ENCODE results near the gene MICAL2.
A peak's percentile ranks its signal among the peaks of the same experiment; 100 is the strongest.

Gene MICAL2

GRCh38 chr11:12235553-12235946 is 125.2 kb downstream of the MICAL2 start:
- peak in 1 of 3 experiments; percentile 43 for DNase-seq

- DNase-seq: peak; percentile 50 to 78 (median 77)
Observed at GRCh38 chr11:12235947-12236743, 125.8 kb downstream of the MICAL2 start.

- DNase-seq: no peak
Observed at GRCh38 chr11:12236744-12237101, 126.3 kb downstream of the MICAL2 start.

- no peak for DNase-seq
Observed at GRCh38 chr11:12237381-12237784, 127.0 kb downstream of the MICAL2 start.

GRCh38 chr11:12238420-12238819 is 128.0 kb downstream of the MICAL2 start:
- no peak for DNase-seq

- DNase-seq: no peak
Observed at GRCh38 chr11:12239396-12239795, 129.0 kb downstream of the MICAL2 start.

- no peak for DNase-seq
Observed at GRCh38 chr11:12239804-12240371, 129.5 kb downstream of the MICAL2 start.

GRCh38 chr11:12240677-12241076 is 130.3 kb downstream of the MICAL2 start:
- no peak for DNase-seq

GRCh38 chr11:12241401-12241800 is 131.0 kb downstream of the MICAL2 start:
- DNase-seq: no peak

- DNase-seq: peak in 2 of 3 experiments; percentile 84 to 96
Observed at GRCh38 chr11:12241971-12242672, 131.7 kb downstream of the MICAL2 start.

GRCh38 chr11:12242966-12243365 is 132.6 kb downstream of the MICAL2 start:
- DNase-seq: no peak

GRCh38 chr11:12243486-12243885 is 133.1 kb downstream of the MICAL2 start:
- peak; percentile 61 to 89 (median 71) for DNase-seq

- peak in 1 of 3 experiments; percentile 37 for DNase-seq
Observed at GRCh38 chr11:12243911-12244550, 133.6 kb downstream of the MICAL2 start.

- DNase-seq: no peak
Observed at GRCh38 chr11:12245091-12245490, 134.7 kb downstream of the MICAL2 start.

- no peak for DNase-seq
Observed at GRCh38 chr11:12245549-12246016, 135.2 kb downstream of the MICAL2 start.

- no peak for DNase-seq
Observed at GRCh38 chr11:12246147-12246546, 135.8 kb downstream of the MICAL2 start.

GRCh38 chr11:12246989-12247388 is 136.6 kb downstream of the MICAL2 start:
- no peak for DNase-seq

GRCh38 chr11:12247543-12248254 is 137.3 kb downstream of the MICAL2 start:
- DNase-seq: no peak

GRCh38 chr11:12248330-12248729 is 137.9 kb downstream of the MICAL2 start:
- peak; percentile 81 to 96 (median 91) for DNase-seq

- peak; percentile 93 to 99 (median 99) for DNase-seq
Observed at GRCh38 chr11:12249590-12250260, 139.3 kb downstream of the MICAL2 start.

GRCh38 chr11:12251666-12252560 is 141.5 kb downstream of the MICAL2 start:
- peak; percentile 32 to 86 (median 55) for DNase-seq
